ENCODE results near the gene FBXO24. TPM values are rescaled to one million over a fixed set of nuclear protein-coding genes. Genes with fewer than 3 reads are reported as not detected.

The FBXO24 gene
- total and polyA plus RNA-seq, 9 of the 15 experiments (the other 6 are each of a cell fraction or from before 2014, with no cell fraction given), result 0.17 to 0.95 (median 0.50) TPM

DNA sequence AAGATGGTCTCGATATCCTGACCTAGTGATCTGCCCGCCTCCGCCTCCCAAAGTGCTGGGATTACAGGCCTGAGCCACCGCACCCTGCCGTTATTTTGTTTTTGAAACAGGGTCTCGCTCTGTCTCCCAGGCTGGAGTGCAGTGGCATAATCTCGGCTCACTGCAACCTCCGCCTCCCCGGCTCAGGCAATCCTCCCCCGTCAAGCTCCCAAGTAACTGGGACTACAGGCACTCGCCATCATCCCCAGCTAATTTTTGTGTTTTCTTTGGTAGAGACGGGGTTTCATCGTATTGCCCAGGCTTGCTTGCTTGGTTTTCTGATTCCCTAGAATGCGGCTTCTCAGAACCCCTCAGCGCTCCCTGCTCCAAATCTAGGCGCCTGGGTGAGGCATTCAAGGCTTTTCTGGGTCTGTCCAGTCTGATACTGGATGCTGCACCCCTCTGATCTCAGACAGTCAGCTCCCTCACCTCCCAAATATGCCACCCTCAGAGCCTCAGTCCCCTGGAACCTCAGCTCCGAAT is 53.9 kb downstream of the FBXO24 start (continued):
- TF ChIP-seq, protein P1, sequence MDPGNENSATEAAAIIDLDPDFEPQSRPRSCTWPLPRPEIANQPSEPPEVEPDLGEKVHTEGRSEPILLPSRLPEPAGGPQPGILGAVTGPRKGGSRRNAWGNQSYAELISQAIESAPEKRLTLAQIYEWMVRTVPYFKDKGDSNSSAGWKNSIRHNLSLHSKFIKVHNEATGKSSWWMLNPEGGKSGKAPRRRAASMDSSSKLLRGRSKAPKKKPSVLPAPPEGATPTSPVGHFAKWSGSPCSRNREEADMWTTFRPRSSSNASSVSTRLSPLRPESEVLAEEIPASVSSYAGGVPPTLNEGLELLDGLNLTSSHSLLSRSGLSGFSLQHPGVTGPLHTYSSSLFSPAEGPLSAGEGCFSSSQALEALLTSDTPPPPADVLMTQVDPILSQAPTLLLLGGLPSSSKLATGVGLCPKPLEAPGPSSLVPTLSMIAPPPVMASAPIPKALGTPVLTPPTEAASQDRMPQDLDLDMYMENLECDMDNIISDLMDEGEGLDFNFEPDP (CRISPR knock-in tag; IDR thresholded peaks at IDR 0.05), result no peak
- peak; percentile 29 for TF ChIP-seq BCOR (IDR thresholded peaks at IDR 0.05)
- TF ChIP-seq, protein P2, sequence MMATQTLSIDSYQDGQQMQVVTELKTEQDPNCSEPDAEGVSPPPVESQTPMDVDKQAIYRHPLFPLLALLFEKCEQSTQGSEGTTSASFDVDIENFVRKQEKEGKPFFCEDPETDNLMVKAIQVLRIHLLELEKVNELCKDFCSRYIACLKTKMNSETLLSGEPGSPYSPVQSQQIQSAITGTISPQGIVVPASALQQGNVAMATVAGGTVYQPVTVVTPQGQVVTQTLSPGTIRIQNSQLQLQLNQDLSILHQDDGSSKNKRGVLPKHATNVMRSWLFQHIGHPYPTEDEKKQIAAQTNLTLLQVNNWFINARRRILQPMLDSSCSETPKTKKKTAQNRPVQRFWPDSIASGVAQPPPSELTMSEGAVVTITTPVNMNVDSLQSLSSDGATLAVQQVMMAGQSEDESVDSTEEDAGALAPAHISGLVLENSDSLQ (IDR thresholded peaks at IDR 0.05), result no peak
- TF ChIP-seq, protein P3, sequence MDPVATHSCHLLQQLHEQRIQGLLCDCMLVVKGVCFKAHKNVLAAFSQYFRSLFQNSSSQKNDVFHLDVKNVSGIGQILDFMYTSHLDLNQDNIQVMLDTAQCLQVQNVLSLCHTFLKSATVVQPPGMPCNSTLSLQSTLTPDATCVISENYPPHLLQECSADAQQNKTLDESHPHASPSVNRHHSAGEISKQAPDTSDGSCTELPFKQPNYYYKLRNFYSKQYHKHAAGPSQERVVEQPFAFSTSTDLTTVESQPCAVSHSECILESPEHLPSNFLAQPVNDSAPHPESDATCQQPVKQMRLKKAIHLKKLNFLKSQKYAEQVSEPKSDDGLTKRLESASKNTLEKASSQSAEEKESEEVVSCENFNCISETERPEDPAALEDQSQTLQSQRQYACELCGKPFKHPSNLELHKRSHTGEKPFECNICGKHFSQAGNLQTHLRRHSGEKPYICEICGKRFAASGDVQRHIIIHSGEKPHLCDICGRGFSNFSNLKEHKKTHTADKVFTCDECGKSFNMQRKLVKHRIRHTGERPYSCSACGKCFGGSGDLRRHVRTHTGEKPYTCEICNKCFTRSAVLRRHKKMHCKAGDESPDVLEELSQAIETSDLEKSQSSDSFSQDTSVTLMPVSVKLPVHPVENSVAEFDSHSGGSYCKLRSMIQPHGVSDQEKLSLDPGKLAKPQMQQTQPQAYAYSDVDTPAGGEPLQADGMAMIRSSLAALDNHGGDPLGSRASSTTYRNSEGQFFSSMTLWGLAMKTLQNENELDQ (CRISPR knock-in tag; IDR thresholded peaks at IDR 0.05; ENCODE audit: borderline replicate concordance), result no peak
- TF ChIP-seq, protein P4, sequence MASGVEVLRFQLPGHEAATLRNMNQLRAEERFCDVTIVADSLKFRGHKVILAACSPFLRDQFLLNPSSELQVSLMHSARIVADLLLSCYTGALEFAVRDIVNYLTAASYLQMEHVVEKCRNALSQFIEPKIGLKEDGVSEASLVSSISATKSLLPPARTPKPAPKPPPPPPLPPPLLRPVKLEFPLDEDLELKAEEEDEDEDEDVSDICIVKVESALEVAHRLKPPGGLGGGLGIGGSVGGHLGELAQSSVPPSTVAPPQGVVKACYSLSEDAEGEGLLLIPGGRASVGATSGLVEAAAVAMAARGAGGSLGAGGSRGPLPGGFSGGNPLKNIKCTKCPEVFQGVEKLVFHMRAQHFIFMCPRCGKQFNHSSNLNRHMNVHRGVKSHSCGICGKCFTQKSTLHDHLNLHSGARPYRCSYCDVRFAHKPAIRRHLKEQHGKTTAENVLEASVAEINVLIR (CRISPR knock-in tag; IDR thresholded peaks at IDR 0.05), result no peak
- TF ChIP-seq, protein P5, sequence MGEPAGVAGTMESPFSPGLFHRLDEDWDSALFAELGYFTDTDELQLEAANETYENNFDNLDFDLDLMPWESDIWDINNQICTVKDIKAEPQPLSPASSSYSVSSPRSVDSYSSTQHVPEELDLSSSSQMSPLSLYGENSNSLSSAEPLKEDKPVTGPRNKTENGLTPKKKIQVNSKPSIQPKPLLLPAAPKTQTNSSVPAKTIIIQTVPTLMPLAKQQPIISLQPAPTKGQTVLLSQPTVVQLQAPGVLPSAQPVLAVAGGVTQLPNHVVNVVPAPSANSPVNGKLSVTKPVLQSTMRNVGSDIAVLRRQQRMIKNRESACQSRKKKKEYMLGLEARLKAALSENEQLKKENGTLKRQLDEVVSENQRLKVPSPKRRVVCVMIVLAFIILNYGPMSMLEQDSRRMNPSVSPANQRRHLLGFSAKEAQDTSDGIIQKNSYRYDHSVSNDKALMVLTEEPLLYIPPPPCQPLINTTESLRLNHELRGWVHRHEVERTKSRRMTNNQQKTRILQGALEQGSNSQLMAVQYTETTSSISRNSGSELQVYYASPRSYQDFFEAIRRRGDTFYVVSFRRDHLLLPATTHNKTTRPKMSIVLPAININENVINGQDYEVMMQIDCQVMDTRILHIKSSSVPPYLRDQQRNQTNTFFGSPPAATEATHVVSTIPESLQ (CRISPR knock-in tag; IDR thresholded peaks at IDR 0.05), result no peak
- no peak for TF ChIP-seq FOXA3 (CRISPR knock-in tag; conservative IDR thresholded peaks at IDR 0.05 in 1 of 2, IDR thresholded peaks at IDR 0.05 in 1 of 2)
- peak in 1 of 2 experiments; percentile 24; a peak in 1 of 4 replicates for TF ChIP-seq SIN3A (IDR thresholded peaks at IDR 0.05; ENCODE audit: borderline replicate concordance in 2 of 2, control insufficient read depth in 1 of 2, low read depth in 2 of 2, low read length in 2 of 2)
- TF ChIP-seq EGR1 (conservative IDR thresholded peaks at IDR 0.05), result peak; percentile 68
- TF ChIP-seq RHOXF2B (CRISPR knock-in tag; conservative IDR thresholded peaks at IDR 0.05), result no peak
- TF ChIP-seq RBM15 (IDR thresholded peaks at IDR 0.05; ENCODE audit: insufficient read depth, low read length), result no peak
- peak; percentile 22; the same call in 1 of the 2 replicates for TF ChIP-seq MBD2 (IDR thresholded peaks at IDR 0.05; ENCODE audit: borderline replicate concordance, low read depth)
- TF ChIP-seq, protein P6, sequence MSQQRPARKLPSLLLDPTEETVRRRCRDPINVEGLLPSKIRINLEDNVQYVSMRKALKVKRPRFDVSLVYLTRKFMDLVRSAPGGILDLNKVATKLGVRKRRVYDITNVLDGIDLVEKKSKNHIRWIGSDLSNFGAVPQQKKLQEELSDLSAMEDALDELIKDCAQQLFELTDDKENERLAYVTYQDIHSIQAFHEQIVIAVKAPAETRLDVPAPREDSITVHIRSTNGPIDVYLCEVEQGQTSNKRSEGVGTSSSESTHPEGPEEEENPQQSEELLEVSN (IDR thresholded peaks at IDR 0.05; ENCODE audit: borderline replicate concordance in 1 of 2, extremely low read depth in 1 of 2, insufficient read depth in 1 of 2, insufficient read length in 1 of 2, low read depth in 1 of 2, low read length in 1 of 2, poor library complexity in 1 of 2, severe bottlenecking in 1 of 2), result peak in 1 of 2 experiments; percentile 11
- no peak for TF ChIP-seq ARHGAP35 (IDR thresholded peaks at IDR 0.05; ENCODE audit: partially characterized antibody)
- TF ChIP-seq ZNF121 (CRISPR knock-in tag; conservative IDR thresholded peaks at IDR 0.05), result peak; percentile 0; the same call in 1 of the 2 replicates
- no peak for TF ChIP-seq ZNF174 (CRISPR knock-in tag; IDR thresholded peaks at IDR 0.05)
